Hepatocyte (in vitro differentiated cells): ENCODE results near the gene OBP2A. TPM values are rescaled to one million over a fixed set of nuclear protein-coding genes. Genes with fewer than 3 reads are reported as not detected.
A peak's percentile ranks its signal among the peaks of the same experiment; 100 is the strongest.

ENCODE experiments used
- DNase-seq: peaks from one replicate; pipeline ENCODE4 v3.0.0-alpha.2; 2016; ENCODE audit warnings: low spot score
- H2AFZ ChIP-seq: fragments of 200-600 bp; sonication (generic); 2 replicates; pipeline ENCODE4 v1.6.0; 2016; ENCODE audit warnings: antibody characterized with exemption, mild to moderate bottlenecking
- H3K27ac ChIP-seq: fragments of 200-600 bp; sonication (generic); 2 replicates; pipeline ENCODE4 v1.5.1; 2016; ENCODE audit warnings: mild to moderate bottlenecking
- H3K27me3 ChIP-seq: fragments of 200-600 bp; sonication (generic); 2 replicates; pipeline ENCODE4 v1.6.1; 2016
- H3K36me3 ChIP-seq: fragments of 200-600 bp; sonication (generic); replicated peaks from 2 replicates; pipeline ENCODE4 v1.5.1; 2016; ENCODE audit warnings: low read depth; ENCODE audit not compliant: insufficient read depth
- H3K4me1 ChIP-seq: fragments of 200-600 bp; sonication (generic); 2 replicates; pipeline ENCODE4 v1.5.1; 2016; ENCODE audit warnings: mild to moderate bottlenecking, moderate library complexity; ENCODE audit not compliant: insufficient read depth
- H3K4me2 ChIP-seq: fragments of 200-600 bp; sonication (generic); 2 replicates; pipeline ENCODE4 v1.6.0; 2016
- H3K4me3 ChIP-seq: fragments of 200-600 bp; sonication (generic); 2 replicates; pipeline ENCODE4 v1.5.1; 2016; ENCODE audit warnings: mild to moderate bottlenecking
- H3K79me2 ChIP-seq: fragments of 200-600 bp; sonication (generic); 2 replicates; pipeline ENCODE4 v1.6.0; 2017; ENCODE audit warnings: mild to moderate bottlenecking
- H3K9me2 ChIP-seq: fragments of 200-600 bp; sonication (generic); replicated peaks from 2 replicates; pipeline ENCODE4 v1.6.0; 2017; ENCODE audit warnings: mild to moderate bottlenecking; ENCODE audit not compliant: insufficient read depth
- H3K9me3 ChIP-seq: fragments of 200-600 bp; sonication (generic); 2 replicates; pipeline ENCODE4 v1.5.1; 2016; ENCODE audit warnings: low read depth, mild to moderate bottlenecking
- H4K20me1 ChIP-seq: fragments of 200-600 bp; sonication (generic); 2 replicates; pipeline ENCODE4 v1.6.0; 2016; ENCODE audit warnings: mild to moderate bottlenecking; ENCODE audit not compliant: insufficient read depth, poor library complexity, severe bottlenecking
- CTCF ChIP-seq: fragments of 200-600 bp; sonication (generic); IDR thresholded peaks from 2 replicates; pipeline ENCODE4 v1.5.1; 2016; ENCODE audit warnings: antibody characterized with exemption, mild to moderate bottlenecking; ENCODE audit not compliant: poor library complexity
- EZH2 ChIP-seq: fragments of 200-600 bp; sonication (generic); IDR thresholded peaks from 2 replicates; pipeline ENCODE4 v1.6.1; 2016; ENCODE audit warnings: antibody characterized with exemption, mild to moderate bottlenecking, borderline replicate concordance
- EZH2phosphoT487 ChIP-seq: fragments of 200-600 bp; sonication (generic); IDR thresholded peaks from one replicate; pipeline ENCODE4 v1.6.1; 2018; ENCODE audit warnings: antibody characterized with exemption, mild to moderate bottlenecking, low read depth, moderate library complexity; ENCODE audit not compliant: unreplicated experiment, severe bottlenecking
- WGBS: methylation state at CpG from one replicate; pipeline ENCODE4 v1.1.6; 2016; ENCODE audit warnings: low lambda C conversion rate; ENCODE audit errors: missing lambda C conversion rate; 5-methylcytosine and 5-hydroxymethylcytosine counted together
- polyA plus RNA-seq: library from polyadenylated mRNA; unstranded; fragments of >200 nt; fragmentation: Nextera tagmentation; extraction: Ambion mirVana; gene quantifications from 2 replicates; pipeline ENCODE4 v1.2.1, GENCODE V29; 2016
- total RNA-seq: library from RNA; depleted of rRNA; stranded (reverse); fragments of >200 nt; gene quantifications from 2 replicates; pipeline ENCODE4 v1.2.3, GENCODE V29; 2014

The OBP2A gene
- total and polyA plus RNA-seq, 2 experiments from 2014 or later = not detected

DNA sequence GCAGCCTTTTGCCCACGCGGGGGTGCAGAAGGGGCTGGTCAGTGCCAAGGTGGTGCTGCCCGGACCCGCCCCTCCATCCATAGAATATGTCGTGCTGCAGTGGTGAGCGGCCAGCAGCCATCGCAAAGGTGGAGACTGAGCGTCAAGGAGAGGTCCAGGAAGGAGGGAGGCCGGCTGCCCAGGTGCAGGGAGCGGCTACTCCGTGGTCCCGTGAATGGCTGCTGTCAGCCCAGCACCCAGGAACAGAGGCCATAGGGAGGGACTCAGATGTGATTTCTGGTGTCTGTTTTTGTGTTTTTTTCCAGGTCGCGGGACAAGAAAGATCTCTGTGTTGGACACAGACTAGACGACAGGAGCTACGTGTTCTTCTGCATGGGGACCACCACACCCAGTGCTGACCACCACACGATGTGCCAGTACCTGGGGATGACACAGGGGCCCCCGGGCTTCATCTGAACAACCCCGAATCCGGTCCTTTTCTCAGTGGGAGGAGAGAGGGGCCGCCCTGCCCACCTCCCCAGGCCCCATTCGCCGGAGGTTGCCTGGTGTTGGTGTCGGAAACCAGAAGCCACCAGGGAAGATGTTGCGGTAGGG, 44.7 kb downstream of the OBP2A start:
- H3K27ac ChIP-seq = no peak overlapping the region
- no peak for DNase-seq
- H3K36me3 ChIP-seq = no peaks in the 10 kb centered on the region
- H3K4me2 ChIP-seq = no peak overlapping the region
- no peaks in the 10 kb centered on the region for H3K9me3 ChIP-seq
- no peaks in the 10 kb centered on the region for H3K27me3 ChIP-seq
- H3K79me2 ChIP-seq = no peaks in the 10 kb centered on the region
- no peak overlapping the region for H2AFZ ChIP-seq
- H3K4me3 ChIP-seq = no peak overlapping the region
- H3K4me1 ChIP-seq = no peaks in the 10 kb centered on the region
- H3K9me2 ChIP-seq = no peaks in the 10 kb centered on the region
- WGBS = 87% methylated on average over 22 of the region's 25 CpGs
- TF ChIP-seq EZH2phosphoT487 (no peak), EZH2 (no peak), CTCF (no peak)
- no peaks in the 10 kb centered on the region for H4K20me1 ChIP-seq

GRCh38 chr9:135591506-135592330, 45.8 kb downstream of the OBP2A start:
- Histone ChIP-seq H4K20me1 (no peaks in the 10 kb centered on the region), H3K9me2 (no peaks in the 10 kb centered on the region), H3K4me2 (no peak overlapping the region), H3K4me1 (no peaks in the 10 kb centered on the region), H2AFZ (no peak overlapping the region), H3K36me3 (no peaks in the 10 kb centered on the region), H3K79me2 (no peaks in the 10 kb centered on the region), H3K4me3 (no peak overlapping the region), H3K9me3 (no peaks in the 10 kb centered on the region), H3K27ac (no peak overlapping the region), H3K27me3 (no peaks in the 10 kb centered on the region)
- 93% methylated on average over 15 of the region's 22 CpGs for WGBS
- DNase-seq = peak; percentile 3
- TF ChIP-seq EZH2 = no peak

DNA sequence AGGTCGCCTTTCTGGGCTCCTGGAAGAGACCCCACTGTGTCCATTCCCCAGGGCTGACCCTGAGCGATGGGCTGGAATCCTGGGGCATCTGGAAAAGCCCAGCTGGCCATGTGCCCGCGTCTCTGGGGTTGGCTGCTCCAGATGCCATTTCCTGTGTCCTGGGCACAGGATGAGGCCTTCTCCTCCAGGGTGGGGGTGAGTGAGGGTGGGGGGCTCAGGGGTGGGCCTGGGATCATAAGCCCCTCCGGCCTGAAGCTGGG, 46.3 kb downstream of the OBP2A start:
- Histone ChIP-seq H3K9me3 (no peaks in the 10 kb centered on the region), H3K9me2 (no peaks in the 10 kb centered on the region), H3K27me3 (no peaks in the 10 kb centered on the region), H3K79me2 (no peaks in the 10 kb centered on the region), H4K20me1 (no peaks in the 10 kb centered on the region), H3K4me2 (no peak overlapping the region), H2AFZ (no peak overlapping the region), H3K4me1 (no peaks in the 10 kb centered on the region), H3K27ac (no peak overlapping the region), H3K4me3 (no peak overlapping the region), H3K36me3 (no peaks in the 10 kb centered on the region)
- 88% methylated on average over 4 of the region's 5 CpGs for WGBS
- DNase-seq = no peak
- TF ChIP-seq CTCF (no peak), EZH2phosphoT487 (no peak), EZH2 (no peak)

GRCh38 chr9:135592625-135593024, 46.7 kb downstream of the OBP2A start:
- Histone ChIP-seq H3K9me3 (no peaks in the 10 kb centered on the region), H4K20me1 (no peaks in the 10 kb centered on the region), H3K9me2 (no peaks in the 10 kb centered on the region), H3K36me3 (no peaks in the 10 kb centered on the region), H3K4me1 (no peaks in the 10 kb centered on the region), H3K79me2 (no peaks in the 10 kb centered on the region), H3K27me3 (no peaks in the 10 kb centered on the region), H3K4me3 (no peak overlapping the region), H3K27ac (no peak overlapping the region), H2AFZ (no peak overlapping the region), H3K4me2 (no peak overlapping the region)
- no peak for DNase-seq
- WGBS = 90% methylated on average over 10 of the region's 13 CpGs
- no peak for TF ChIP-seq EZH2phosphoT487
